Activated CD4-positive, alpha-beta T cell treated with anti-CD3 and anti-CD28 coated beads for 1 hour (primary cell): ENCODE data around the gene CIB2.

Experiments
- DNase-seq: peaks from one replicate; pipeline ENCODE4 v3.0.0-alpha.2; 2020

CIB2 gene

GRCh38 chr15:78064544-78064943, 66.7 kb downstream of the CIB2 start:
- DNase-seq: no peak

DNA sequence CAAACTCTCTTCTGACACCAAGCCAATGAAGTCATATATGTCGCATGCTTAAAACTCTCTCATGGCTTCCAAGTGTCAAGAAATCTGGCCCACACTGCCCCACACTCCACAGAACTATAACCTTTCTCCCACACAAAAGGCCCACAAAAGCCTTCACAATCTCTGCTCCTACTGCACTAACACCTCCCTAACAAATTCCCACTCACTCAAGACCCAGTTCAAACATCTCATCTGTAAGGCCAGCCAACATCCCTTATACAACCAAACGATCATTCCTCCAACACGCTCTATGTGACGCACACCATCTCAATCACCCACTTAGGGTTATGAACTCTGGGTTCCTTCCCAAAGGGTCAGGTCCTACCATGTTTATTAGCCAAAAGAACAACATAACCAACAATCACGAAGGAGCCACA, 67.3 kb downstream of the CIB2 start:
- DNase-seq: no peak

DNA sequence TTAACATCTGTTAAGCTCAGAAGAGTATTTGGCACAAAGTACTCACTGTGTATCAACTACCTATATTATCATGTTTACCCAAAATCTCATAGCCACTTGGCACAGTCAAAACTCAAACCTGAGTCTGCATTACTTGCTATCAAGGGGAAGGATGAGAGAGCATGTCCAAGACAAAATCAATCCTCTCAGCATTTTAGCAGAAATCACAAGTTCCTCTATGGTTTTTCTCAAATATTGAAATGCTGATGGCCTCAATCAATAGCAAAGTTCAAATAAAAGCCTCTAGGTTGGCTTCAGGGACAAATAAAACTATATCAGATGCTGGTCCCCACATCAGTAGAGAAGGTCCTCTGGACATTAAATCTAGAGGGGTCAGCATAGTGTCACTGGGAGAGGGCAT, 68.0 kb downstream of the CIB2 start:
- DNase-seq: no peak

DNA sequence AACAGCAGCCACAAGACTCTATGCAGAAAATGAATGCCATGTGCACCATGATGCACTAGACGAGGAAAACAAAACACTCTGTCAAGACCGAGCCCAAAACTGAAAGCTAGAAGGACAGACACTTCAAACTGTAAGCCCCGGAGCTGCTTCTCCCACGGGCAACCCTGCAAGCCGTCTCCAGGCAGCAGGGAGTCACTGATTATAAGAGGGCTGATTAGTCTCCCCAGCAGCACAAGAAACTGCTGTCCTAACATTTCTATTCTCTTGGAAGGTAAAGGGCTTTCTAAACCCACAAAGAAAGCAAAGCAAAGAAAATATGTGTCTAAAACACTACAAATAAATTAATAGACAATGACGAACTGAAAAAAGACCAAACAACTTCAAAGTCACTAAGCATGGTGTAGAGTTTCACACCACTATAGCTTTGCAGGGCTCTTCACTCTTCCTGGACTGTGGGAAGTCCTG, 69.2 kb downstream of the CIB2 start:
- no peak for DNase-seq

DNA sequence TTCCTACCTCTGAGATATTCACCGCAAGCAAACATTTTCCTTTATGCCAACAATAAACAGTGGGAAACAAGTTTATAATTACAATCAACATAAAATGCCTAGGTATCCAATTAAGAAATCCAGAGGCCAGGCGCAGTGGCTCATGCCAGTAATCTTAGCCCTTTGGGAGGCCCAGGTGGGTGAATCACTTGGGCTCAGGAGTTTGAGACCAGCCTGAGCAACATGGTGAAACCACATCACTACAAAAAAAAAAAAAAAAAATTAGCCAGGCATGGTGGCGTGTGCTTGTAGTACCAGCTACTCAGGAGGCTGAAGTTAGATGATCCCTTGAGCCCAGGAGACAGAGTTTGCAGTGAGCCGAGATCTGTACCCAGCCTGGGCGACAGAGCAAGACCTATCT, 71.0 kb downstream of the CIB2 start:
- no peak for DNase-seq

DNA sequence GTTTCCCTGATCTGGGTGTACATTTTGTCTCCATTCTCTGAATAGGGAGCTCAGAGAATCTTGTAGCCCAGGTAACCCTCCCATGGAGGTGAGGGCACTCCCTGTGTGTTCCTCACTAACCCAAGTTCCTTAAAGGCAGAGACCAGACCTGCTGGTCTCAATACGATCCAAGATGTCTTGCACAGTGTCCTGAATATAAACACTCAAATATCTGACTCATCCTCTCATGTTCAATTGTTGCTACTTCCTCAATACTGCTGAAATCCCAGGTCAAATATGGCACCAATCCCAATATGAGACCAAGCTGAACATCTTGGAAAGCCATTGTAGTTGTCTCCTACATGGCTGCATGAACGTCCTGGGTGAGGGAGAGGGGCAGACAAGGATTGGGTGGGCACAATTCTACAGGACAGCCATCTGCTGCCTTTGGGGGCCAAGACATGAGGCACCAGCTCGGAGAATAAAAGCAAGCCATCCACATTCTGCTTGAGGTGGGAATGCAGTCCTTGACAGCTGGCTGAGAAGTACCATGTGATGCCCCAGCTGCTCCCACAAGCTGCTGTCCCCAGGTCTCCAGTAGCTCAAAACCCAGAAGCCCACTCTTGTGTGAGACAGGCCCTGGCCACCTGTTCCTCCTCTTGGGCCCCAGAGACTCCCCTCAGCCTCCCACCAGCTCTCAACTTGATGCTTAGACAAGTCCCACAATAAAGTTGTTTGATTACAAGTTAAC, 72.0 kb downstream of the CIB2 start:
- DNase-seq: no peak

DNA sequence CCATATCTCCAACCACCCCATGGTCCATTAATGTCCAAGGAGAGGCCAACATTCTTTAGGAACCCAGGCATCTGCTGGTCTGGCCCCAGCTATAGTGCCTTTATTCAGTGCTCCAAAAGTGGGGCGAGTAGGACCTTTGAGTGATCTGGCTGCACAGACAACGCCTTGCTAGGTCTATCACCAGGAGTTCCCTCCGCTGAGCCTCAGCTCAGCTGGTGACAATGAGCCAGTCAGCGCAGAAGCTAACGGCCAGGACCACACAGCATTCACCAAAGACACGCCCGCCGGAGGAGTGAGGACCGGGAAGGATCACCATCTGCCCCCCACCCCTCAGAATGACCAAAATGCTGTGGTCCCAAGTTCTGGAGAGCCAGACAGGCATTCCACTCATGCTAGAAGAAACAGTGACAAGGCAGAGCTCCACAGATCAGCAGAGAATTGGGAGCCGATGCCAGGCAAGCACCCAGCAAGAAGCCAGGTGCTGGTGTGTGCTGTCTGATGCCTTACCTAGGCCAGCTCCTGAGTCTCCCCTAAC, 72.8 kb downstream of the CIB2 start:
- DNase-seq: no peak

- DNase-seq: no peak
Observed at GRCh38 chr15:78057803-78058202, 73.4 kb downstream of the CIB2 start.

DNA sequence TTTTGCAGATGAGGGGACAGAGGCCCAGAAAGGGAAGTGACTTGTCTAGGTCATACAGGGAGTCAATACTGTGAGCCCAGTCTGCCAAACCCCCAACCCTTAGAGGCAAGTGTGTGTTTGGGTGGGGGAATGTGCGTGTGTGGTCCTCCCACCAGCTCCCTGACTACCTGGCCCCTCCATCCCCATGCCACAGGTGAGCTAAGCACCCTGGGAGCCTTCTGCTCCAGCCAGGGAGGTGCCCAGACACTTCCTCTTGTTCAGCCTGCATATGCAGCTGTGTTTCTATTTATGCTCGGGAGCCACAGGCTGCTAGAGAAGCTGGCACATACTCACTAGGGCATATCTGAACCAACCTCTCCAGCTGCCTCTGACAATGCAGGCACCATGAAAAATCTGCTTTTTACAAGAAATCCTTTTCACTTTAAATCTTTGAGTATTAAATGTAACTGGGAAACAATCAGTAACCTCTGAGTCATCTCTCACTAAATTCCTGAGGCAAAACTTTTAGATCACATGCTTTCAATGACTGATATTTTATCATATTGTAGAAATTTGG, 74.5 kb downstream of the CIB2 start:
- no peak for DNase-seq

DNA sequence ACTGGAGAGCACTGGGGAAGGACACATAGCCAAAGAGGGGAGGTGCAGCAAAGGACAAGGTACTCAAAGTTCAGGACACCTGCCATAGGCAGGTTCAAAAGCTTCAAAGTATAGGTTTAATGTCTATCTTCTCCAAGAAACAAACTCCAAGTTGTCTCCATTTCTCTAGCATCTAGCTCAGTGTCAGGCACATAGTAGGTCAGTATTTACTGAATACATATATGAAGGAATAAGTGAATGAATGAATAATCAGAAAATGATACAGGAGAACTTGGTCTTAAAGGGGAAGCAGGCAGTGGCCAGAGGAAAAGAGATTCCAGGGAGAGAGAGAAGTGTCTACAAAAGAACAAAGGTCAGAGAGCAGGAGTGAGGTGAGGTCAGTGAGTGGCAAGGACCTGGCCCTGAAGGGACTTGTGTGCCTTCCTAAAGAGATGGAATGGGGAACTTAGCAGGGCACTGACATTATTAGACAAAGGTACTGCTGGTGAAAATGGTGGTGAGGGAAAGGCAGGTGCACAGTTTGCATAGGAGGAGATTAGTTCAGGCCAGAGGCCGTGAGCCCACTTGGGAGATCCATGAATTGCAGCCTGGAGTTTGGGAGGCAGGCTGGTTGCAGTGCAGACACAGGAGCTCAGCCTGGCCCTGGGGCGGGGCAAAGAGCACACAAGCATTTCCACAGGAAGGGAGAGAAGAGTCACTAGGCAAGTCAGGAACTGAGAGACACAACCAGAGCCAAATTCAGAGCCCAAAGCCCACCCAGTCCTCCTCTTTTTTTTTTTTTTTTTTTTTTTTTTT, 75.1 kb downstream of the CIB2 start:
- no peak for DNase-seq

GRCh38 chr15:78054966-78055365, 76.3 kb downstream of the CIB2 start:
- no peak for DNase-seq
